GM10847 (cell line): ENCODE measurements around the gene WDR4.

Experiments
- POLR2A ChIP-seq: IDR thresholded peaks from 2 replicates; pipeline ENCODE4 v1.6.1; 2011; ENCODE audit not compliant: insufficient read length; ENCODE audit errors: extremely low read depth

The WDR4 gene

DNA sequence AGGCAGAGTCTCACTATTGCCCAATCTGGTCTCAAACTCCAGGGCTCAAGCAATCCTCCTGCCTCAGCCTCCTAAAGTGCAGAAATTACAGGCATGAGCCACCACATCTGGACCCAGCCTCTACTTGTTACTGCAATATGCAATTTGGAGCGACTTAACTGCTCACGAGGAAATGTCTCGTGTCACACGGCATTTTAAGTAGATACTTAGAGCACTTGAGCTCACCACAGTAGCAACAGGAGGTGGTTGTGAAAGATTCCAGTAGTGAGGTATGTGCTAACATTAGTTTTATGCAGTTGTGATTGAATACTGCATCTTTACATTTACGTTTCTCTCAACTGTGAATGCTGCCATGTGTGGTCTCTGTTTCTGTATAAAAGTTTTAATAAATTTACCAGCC, 8.0 kb upstream of the WDR4 start:
- no peak for TF ChIP-seq POLR2A

DNA sequence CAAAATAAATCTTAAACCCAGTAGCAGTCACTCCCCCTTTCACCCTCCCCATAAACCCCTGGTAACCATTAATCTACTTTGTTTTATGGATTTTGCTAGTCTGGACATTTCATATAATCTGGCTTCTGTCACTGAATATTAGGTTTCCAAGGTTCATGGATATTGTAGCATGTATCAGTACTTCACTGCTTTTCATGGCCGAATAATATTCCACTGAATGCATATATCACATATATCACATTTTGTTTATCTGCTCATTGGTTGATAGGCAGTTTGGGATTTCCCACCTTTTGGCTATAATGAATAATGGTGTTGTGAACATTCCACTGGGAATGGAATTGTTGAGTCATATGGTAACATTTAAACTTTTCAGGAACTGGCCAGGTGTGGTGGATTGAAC, 4.6 kb upstream of the WDR4 start:
- no peak for TF ChIP-seq POLR2A

GRCh38 chr21:42880352-42880751, 1.0 kb upstream of the WDR4 start:
- TF ChIP-seq POLR2A, result no peak

DNA sequence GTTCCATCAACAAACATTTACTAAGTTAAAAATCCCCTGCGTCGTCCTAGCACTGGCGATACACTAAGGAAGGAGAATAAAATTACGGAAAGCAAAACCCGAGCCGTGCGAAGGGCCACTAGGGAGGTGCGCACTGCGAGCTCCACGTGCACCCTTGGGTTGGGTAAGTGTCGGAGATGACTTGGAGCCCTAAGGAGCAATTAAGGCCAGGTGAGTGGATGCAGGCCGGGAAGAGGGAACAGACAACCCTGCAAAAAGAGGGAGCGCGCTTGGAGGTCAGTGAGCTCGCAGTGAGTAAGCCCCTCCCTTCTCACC, 704 bp downstream of the WDR4 start:
- no peak for TF ChIP-seq POLR2A

DNA sequence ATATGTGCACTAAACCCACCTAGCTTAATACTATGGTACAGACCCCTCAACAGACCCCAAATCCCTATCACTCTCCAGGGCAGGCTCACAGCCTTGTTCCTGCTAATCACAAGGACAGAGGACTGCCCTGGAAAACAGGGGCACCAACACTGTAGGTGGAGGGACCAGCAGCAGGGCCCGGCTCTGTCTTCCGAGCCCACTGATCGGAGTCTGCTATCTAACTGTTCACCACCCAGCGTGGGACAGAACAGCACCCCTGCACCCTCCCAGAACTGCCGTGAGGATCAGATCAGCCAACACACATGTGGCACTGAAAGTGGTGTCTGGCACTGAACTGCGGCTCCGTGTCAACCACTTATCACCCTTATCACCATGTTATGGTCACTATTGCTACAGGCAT, 6.2 kb downstream of the WDR4 start:
- no peak for TF ChIP-seq POLR2A

- no peak for TF ChIP-seq POLR2A
Measured at GRCh38 chr21:42868196-42868595, 11.1 kb downstream of the WDR4 start.

DNA sequence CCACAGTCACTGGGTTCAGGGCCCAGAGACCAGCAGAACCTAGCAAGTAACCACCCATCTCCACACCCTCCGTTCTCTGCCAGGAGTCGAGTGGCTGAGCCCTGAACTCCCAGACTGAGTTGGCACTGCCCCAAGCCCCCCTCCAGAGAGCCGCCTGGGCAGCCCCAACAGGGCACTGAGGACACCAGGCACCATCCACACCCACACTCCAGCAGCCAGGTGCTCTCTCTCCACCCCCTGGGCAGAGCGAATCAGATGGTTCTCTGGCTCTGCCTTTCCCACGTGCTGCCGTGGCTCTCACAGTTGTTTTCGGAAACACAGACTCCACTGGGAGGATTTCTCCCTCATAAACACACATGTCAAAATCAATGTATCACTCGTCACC, 13.6 kb downstream of the WDR4 start:
- no peak for TF ChIP-seq POLR2A

- no peak for TF ChIP-seq POLR2A
Measured at GRCh38 chr21:42864815-42865775, 14.2 kb downstream of the WDR4 start.

GRCh38 chr21:42864286-42864685, 15.1 kb downstream of the WDR4 start:
- TF ChIP-seq POLR2A, result no peak

DNA sequence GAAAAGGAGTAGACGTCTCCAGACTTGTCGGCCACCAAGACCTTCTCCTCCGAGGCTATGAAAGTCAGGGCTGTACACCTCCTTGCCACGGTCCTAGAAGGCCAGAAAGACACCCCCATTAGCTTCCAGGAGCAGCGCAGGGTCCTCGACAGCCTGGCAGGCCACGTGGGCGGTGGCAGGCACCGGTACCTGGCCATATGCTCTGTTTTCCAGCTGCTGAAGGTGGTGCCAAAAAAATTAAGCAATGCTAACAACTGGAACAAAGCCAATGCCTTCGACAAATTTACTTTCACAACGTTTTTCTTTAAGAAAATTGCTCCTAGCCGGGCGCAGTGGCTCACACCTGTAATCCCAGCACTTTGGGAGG, 15.9 kb downstream of the WDR4 start:
- TF ChIP-seq POLR2A, result no peak

- TF ChIP-seq POLR2A, result no peak
Measured at GRCh38 chr21:42862774-42863503, 16.4 kb downstream of the WDR4 start.

DNA sequence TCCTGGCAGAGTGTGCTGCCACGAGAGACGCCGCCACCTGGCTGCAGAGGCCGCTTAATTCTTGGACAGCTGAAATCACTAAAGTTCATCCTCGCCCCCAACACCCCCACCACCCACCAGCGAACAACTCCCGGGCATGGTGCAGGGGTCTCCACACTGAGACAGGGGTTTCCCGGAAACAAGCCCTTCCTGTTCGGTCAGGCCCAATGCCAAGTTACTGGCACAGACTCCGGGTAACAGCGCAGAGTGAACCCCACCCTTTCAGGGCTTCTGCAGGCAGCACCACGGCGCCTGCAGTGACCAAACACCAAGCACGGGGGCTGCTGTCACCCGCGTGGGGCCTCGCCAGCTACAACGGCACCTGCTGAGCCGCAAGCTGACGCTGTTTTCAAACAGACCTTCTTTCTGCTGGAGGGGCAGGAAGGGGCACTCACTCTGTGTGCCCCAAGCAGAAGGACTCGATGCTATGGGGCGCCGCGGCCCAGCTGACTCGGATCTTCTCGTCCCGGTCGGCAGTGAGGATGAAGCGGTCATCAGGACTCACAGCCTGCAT, 17.4 kb downstream of the WDR4 start:
- TF ChIP-seq POLR2A, result no peak

GRCh38 chr21:42861311-42861847, 18.0 kb downstream of the WDR4 start:
- no peak for TF ChIP-seq POLR2A

GRCh38 chr21:42860345-42860744, 19.0 kb downstream of the WDR4 start:
- no peak for TF ChIP-seq POLR2A

DNA sequence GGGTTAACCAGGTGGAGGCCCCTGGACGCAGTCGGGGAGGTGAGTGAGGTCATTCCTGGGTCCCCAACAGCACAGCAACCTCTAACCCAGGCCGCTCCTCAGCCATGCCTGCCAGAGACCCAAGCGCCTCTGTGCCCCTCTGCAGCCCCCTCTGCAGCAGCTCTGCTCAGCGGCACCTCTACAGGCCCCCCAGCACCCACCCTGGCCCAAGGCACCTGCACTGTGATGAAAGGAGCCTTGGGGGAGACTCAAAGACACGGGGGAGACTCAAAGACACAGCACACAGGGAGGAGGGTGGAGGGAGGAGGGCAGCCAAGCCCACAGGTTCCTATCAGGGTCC, 19.5 kb downstream of the WDR4 start:
- TF ChIP-seq POLR2A, result no peak
